ENCODE results near the gene CGNL1.

- no peak for TF ChIP-seq CTCF (IDR thresholded peaks at IDR 0.05)
- no peak for TF ChIP-seq POLR2A (IDR thresholded peaks at IDR 0.05)
Observed at GRCh38 chr15:57493351-57493750, 117.0 kb downstream of the CGNL1 start.
